GM23338 (cell line): Measurements from ENCODE around the gene CEP350. TPM values are rescaled to one million over a fixed set of nuclear protein-coding genes. Genes with fewer than 3 reads are reported as not detected.
"Not testable (repeated sequence)": the region's sequence is repeated elsewhere in the genome, so short reads cannot be mapped to it uniquely, and the experiment has no call there.

Source experiments
- ATAC-seq: fragments of 200-7000 bp; cut with Tn5 transposase; 3 replicates; pipeline ENCODE4 v1.9.1; 2020
- DNase-seq: peaks from one replicate; pipeline ENCODE4 v3.0.0-alpha.2; 2015; ENCODE audit warnings: low spot score
- H2AFZ ChIP-seq: fragments of 200-600 bp; sonication (generic); 2 replicates; pipeline ENCODE4 v1.8.0; 2016; ENCODE audit warnings: antibody characterized with exemption, mild to moderate bottlenecking, moderate library complexity
- H3F3A ChIP-seq: fragments of 200-600 bp; sonication (generic); replicated peaks from 2 replicates; pipeline ENCODE4 v1.8.0; 2017; ENCODE audit warnings: antibody characterized with exemption, mixed run types, low read depth
- H3K27ac ChIP-seq: fragments of 200-600 bp; sonication (generic); 2 replicates; pipeline ENCODE4 v1.6.1; 2016; ENCODE audit warnings: low read depth
- H3K27me3 ChIP-seq: fragments of 200-600 bp; sonication (generic); 2 replicates; pipeline ENCODE4 v1.8.0; 2016; ENCODE audit warnings: mild to moderate bottlenecking, mixed run types, moderate library complexity; ENCODE audit not compliant: insufficient read depth
- H3K36me3 ChIP-seq: fragments of 200-600 bp; sonication (generic); 2 replicates; pipeline ENCODE4 v1.8.0; 2016; ENCODE audit warnings: mild to moderate bottlenecking; ENCODE audit not compliant: insufficient read depth
- H3K4me1 ChIP-seq: fragments of 200-600 bp; sonication (generic); 2 replicates; pipeline ENCODE4 v1.8.0; 2016; ENCODE audit warnings: mild to moderate bottlenecking, moderate library complexity; ENCODE audit not compliant: insufficient read depth
- H3K4me2 ChIP-seq: fragments of 200-600 bp; sonication (generic); 2 replicates; pipeline ENCODE4 v1.7.1; 2017; ENCODE audit warnings: mixed run types
- H3K4me3 ChIP-seq: fragments of 200-600 bp; sonication (generic); 2 replicates; pipeline ENCODE4 v1.6.1; 2016; ENCODE audit warnings: mixed run types
- H3K79me2 ChIP-seq: fragments of 200-600 bp; sonication (generic); replicated peaks from 2 replicates; pipeline ENCODE4 v1.8.0; 2017; ENCODE audit warnings: mild to moderate bottlenecking; ENCODE audit not compliant: insufficient read depth
- H3K9me2 ChIP-seq: fragments of 200-600 bp; sonication (generic); 2 replicates; pipeline ENCODE4 v1.8.0; 2017; ENCODE audit not compliant: insufficient read depth
- H4K20me1 ChIP-seq: fragments of 200-600 bp; sonication (generic); replicated peaks from 2 replicates; pipeline ENCODE4 v1.8.0; 2017; ENCODE audit warnings: mild to moderate bottlenecking; ENCODE audit not compliant: insufficient read depth
- H3K27ac Mint-ChIP-seq: 2 replicates; pipeline ENCODE4 v1.8.0; 2020; ENCODE audit warnings: inconsistent platforms, mild to moderate bottlenecking, moderate library complexity, mixed read lengths
- H3K27me3 Mint-ChIP-seq: 3 replicates; pipeline ENCODE4 v1.8.0; 2022; ENCODE audit warnings: low read depth, mild to moderate bottlenecking, moderate library complexity, mixed read lengths, inconsistent platforms; ENCODE audit not compliant: insufficient read depth, poor library complexity
- H3K36me3 Mint-ChIP-seq: 3 replicates; pipeline ENCODE4 v1.8.0; 2021; ENCODE audit warnings: low read depth, mild to moderate bottlenecking, inconsistent platforms, moderate library complexity, mixed read lengths
- H3K4me1 Mint-ChIP-seq: 3 replicates; pipeline ENCODE4 v1.8.0; 2020; ENCODE audit warnings: mild to moderate bottlenecking, inconsistent platforms, mixed read lengths
- H3K4me3 Mint-ChIP-seq: 3 replicates; pipeline ENCODE4 v1.8.0; 2021; ENCODE audit warnings: moderate library complexity, mild to moderate bottlenecking, inconsistent platforms, mixed read lengths
- H3K9me3 Mint-ChIP-seq: 3 replicates; pipeline ENCODE4 v1.8.0; 2020; ENCODE audit warnings: moderate library complexity, mild to moderate bottlenecking, inconsistent platforms, mixed read lengths
- CREB1 ChIP-seq: fragments of 250-450 bp; sonication (Bioruptor Pico); IDR thresholded peaks from 2 replicates; pipeline ENCODE4 v1.5.0; 2020; ENCODE audit warnings: low read depth, mild to moderate bottlenecking, moderate library complexity
- CTCF ChIP-seq, 2 experiments: fragments of 200-600 bp in 1 of 2; sonication (generic) in 1 of 2; conservative IDR thresholded peaks; 2 replicates each; pipeline versions ENCODE4 v1.5.1 to v1.6.1; 2016 to 2017; ENCODE audit warnings: antibody characterized with exemption in 2 of 2, low read depth in 2 of 2, mild to moderate bottlenecking in 2 of 2, moderate library complexity in 1 of 2
- ETS1 ChIP-seq: IDR thresholded peaks from 2 replicates; pipeline ENCODE4 v1.6.1; 2016; ENCODE audit warnings: antibody characterized with exemption
- EZH2phosphoT487 ChIP-seq: fragments of 200-600 bp; sonication (generic); IDR thresholded peaks from one replicate; pipeline ENCODE4 v1.8.1; 2018; ENCODE audit warnings: antibody characterized with exemption; ENCODE audit not compliant: unreplicated experiment
- JUNB ChIP-seq: IDR thresholded peaks from one replicate; pipeline ENCODE4 v1.6.1; 2016; ENCODE audit warnings: antibody characterized with exemption; ENCODE audit not compliant: unreplicated experiment
- NANOG ChIP-seq: IDR thresholded peaks from 2 replicates; pipeline ENCODE4 v1.6.1; 2016; ENCODE audit warnings: antibody characterized with exemption, borderline replicate concordance
- POLR2AphosphoS5 ChIP-seq: IDR thresholded peaks from 2 replicates; pipeline ENCODE4 v1.6.1; 2016; ENCODE audit warnings: antibody characterized with exemption, low read depth
- REST ChIP-seq: IDR thresholded peaks from one replicate; pipeline ENCODE4 v1.6.1; 2018; ENCODE audit warnings: antibody characterized with exemption; ENCODE audit not compliant: unreplicated experiment
- STAT1 ChIP-seq: IDR thresholded peaks from one replicate; pipeline ENCODE4 v1.6.1; 2016; ENCODE audit warnings: antibody characterized with exemption; ENCODE audit not compliant: unreplicated experiment
- ZNF331 ChIP-seq: fragments of 250-450 bp; sonication (Bioruptor Pico); IDR thresholded peaks from 2 replicates; pipeline ENCODE4 v1.5.0; 2020; ENCODE audit warnings: low read depth, mild to moderate bottlenecking, moderate library complexity
- ZNF462 ChIP-seq: fragments of 250-450 bp; sonication (Bioruptor Pico); IDR thresholded peaks from 2 replicates; pipeline ENCODE4 v1.5.0; 2020; ENCODE audit warnings: mild to moderate bottlenecking, moderate library complexity
- polyA plus RNA-seq: library from polyadenylated mRNA; unstranded; fragments of >200 nt; fragmentation: Nextera tagmentation; extraction: Ambion mirVana; gene quantifications from 2 replicates; pipeline ENCODE4 v1.2.1, GENCODE V29; 2016
- total RNA-seq: library from RNA; depleted of rRNA; stranded (reverse); fragments of >200 nt; shearing (Covaris generic); gene quantifications from 2 replicates; pipeline ENCODE4 v1.2.3, GENCODE V29; 2014

Gene CEP350
- total and polyA plus RNA-seq, 2 experiments from 2014 or later, result 23.4 to 36.8 TPM

GRCh38 chr1:180133688-180134087, 179.1 kb downstream of the CEP350 start:
- not testable (repeated sequence) for H3K79me2 ChIP-seq, H3K27ac ChIP-seq, H3K27me3 Mint-ChIP-seq, DNase-seq, H3F3A ChIP-seq, H3K9me3 Mint-ChIP-seq, H3K27ac Mint-ChIP-seq, H3K4me3 ChIP-seq, H3K4me1 ChIP-seq, H3K9me2 ChIP-seq, ATAC-seq, H3K36me3 ChIP-seq, H3K4me2 ChIP-seq, H3K36me3 Mint-ChIP-seq, H4K20me1 ChIP-seq, H3K4me1 Mint-ChIP-seq, H3K4me3 Mint-ChIP-seq, H3K27me3 ChIP-seq
- H2AFZ ChIP-seq, result peak overlapping the region; percentile 23

GRCh38 chr1:180135535-180135934, 180.9 kb downstream of the CEP350 start:
- Histone ChIP-seq H3K27me3 (no peaks in the 10 kb centered on the region), H3K79me2 (no peaks in the 10 kb centered on the region), H3K9me2 (no peaks in the 10 kb centered on the region), H4K20me1 (no peaks in the 10 kb centered on the region), H2AFZ (no peak overlapping the region), H3K4me3 (no peak overlapping the region), H3K27ac (no peak overlapping the region), H3F3A (no peaks in the 10 kb centered on the region), H3K4me1 (no peaks in the 10 kb centered on the region), H3K4me2 (no peak overlapping the region), H3K36me3 (no peaks in the 10 kb centered on the region)
- Mint-ChIP-seq H3K36me3 (no peaks in the 10 kb centered on the region), H3K9me3 (no peaks in the 10 kb centered on the region; the same call in 2 of the 3 replicates), H3K4me3 (no peak overlapping the region), H3K27ac (no peak overlapping the region), H3K4me1 (no peaks in the 10 kb centered on the region), H3K27me3 (no peaks in the 10 kb centered on the region)
- no peak for DNase-seq
- ATAC-seq, result no peak
- TF ChIP-seq JUNB (no peak), ZNF462 (CRISPR knock-in tag) (no peak), ETS1 (no peak), CREB1 (CRISPR knock-in tag) (no peak), ZNF331 (CRISPR knock-in tag) (no peak), STAT1 (no peak), POLR2AphosphoS5 (no peak), NANOG (no peak), EZH2phosphoT487 (no peak), CTCF (conservative IDR thresholded peaks at IDR 0.05; ENCODE audit: low read depth in 2 of 2) (no peak), REST (no peak)
